ENCODE results near the gene ZNF641.
"Not testable (repeated sequence)": the region's sequence is repeated elsewhere in the genome, so short reads cannot be mapped to it uniquely, and the experiment has no call there.

Gene ZNF641

DNA sequence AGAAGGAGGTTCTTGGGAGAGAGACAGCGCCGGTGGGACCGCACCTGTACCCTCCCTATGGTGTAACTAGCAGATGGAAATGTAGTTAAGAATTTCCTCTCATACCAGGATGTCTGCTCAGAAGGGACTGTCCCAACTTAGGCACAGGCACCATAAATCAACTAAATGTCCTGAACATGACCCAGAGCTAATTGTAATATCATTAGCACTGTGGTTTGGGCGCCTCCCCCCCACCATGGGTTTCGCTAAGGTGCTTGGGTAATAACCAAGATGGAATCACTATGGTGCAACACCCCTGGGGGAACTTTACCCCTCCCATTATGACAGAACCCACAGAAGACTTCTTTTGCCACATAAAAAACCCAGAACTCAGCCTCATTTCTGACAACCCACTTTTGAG lies 15.9 kb downstream of the ZNF641 start:
- H3K27ac ChIP-seq = no peak overlapping the region
- TF ChIP-seq, protein P1, sequence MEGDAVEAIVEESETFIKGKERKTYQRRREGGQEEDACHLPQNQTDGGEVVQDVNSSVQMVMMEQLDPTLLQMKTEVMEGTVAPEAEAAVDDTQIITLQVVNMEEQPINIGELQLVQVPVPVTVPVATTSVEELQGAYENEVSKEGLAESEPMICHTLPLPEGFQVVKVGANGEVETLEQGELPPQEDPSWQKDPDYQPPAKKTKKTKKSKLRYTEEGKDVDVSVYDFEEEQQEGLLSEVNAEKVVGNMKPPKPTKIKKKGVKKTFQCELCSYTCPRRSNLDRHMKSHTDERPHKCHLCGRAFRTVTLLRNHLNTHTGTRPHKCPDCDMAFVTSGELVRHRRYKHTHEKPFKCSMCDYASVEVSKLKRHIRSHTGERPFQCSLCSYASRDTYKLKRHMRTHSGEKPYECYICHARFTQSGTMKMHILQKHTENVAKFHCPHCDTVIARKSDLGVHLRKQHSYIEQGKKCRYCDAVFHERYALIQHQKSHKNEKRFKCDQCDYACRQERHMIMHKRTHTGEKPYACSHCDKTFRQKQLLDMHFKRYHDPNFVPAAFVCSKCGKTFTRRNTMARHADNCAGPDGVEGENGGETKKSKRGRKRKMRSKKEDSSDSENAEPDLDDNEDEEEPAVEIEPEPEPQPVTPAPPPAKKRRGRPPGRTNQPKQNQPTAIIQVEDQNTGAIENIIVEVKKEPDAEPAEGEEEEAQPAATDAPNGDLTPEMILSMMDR (conservative IDR thresholded peaks at IDR 0.05) = no peak

DNA sequence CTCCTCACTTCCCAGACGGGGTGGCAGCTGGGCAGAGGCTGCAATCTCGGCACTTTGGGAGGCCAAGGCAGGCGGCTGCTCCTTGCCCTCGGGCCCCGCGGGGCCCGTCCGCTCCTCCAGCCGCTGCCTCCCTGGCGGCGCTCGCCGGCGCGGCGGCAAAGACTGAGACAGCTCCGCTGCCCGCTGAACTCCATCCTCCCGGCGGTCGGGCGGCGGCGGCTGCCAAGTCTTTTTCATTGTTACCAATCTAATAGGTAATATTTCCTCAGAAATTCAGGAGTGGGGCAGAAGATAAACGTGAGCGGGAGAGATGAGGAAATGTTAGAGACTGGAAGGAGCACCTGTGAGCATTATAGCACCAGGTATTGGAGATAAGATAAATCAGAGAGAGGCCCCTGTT lies 17.0 kb downstream of the ZNF641 start:
- H3K27ac ChIP-seq = not testable (repeated sequence)

- TF ChIP-seq, protein P1 (conservative IDR thresholded peaks at IDR 0.05) = no peak
- H3K27ac ChIP-seq = no peak overlapping the region
Observed at GRCh38 chr12:48331399-48331798, 19.3 kb downstream of the ZNF641 start.

DNA sequence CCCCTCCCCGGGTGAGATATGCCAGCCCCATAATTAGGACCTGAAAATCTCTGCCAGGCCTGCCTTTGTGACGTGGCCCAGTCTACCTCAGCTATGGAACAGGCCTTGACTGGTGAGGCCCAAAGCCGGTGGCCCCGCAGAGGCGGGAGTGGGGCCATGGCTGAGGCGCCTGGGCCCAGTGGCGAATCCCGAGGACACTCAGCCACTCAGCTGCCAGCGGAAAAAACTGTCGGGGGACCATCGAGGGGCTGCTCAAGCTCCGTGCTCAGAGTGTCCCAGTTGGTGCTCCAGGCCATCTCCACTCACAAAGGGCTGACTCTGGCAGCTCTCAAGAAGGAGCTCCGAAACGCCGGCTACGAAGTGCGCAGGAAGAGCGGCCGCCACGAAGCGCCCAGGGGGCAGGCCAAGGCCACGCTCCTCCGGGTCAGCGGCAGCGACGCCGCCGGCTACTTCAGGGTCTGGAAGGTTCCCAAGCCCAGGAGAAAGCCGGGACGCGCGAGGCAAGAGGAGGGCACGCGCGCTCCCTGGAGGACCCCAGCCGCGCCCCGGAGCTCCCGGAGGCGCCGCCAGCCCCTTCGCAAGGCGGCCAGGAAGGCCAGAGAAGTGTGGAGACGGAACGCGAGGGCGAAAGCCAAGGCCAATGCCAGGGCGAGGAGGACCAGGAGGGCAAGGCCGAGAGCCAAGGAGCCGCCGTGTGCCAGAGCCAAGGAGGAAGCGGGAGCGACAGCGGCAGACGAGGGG lies 21.4 kb downstream of the ZNF641 start:
- no peak overlapping the region for H3K27ac ChIP-seq
- TF ChIP-seq, protein P1 (conservative IDR thresholded peaks at IDR 0.05) = no peak

GRCh38 chr12:48316491-48316890 lies 34.2 kb downstream of the ZNF641 start:
- no peak overlapping the region for H3K27ac ChIP-seq
- TF ChIP-seq, protein P1 (conservative IDR thresholded peaks at IDR 0.05) = no peak

- TF ChIP-seq, protein P1 (conservative IDR thresholded peaks at IDR 0.05) = no peak
- H3K27ac ChIP-seq = no peak overlapping the region
Observed at GRCh38 chr12:48311313-48311712, 39.4 kb downstream of the ZNF641 start.

- TF ChIP-seq, protein P1 (conservative IDR thresholded peaks at IDR 0.05) = no peak
- no peak overlapping the region for H3K27ac ChIP-seq
Observed at GRCh38 chr12:48307269-48307668, 43.5 kb downstream of the ZNF641 start.

DNA sequence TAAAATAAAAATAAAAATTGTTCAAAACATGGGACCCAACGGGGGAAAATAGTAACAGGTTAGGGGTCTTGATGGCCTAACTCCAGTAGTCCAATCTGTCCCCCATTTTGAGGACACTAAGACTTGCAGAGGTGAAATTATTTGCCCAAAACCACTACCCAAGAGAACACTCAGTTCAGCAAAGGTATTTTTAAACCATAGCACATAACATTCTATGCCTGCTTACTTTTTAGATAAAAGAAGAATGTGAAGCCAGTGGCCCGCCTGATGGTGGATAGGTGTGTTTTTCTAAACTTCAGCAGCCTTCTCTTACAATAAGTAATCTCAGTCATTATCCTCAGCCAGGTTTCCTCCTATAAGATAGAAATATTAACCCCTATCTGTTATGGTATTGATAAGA lies 45.5 kb downstream of the ZNF641 start:
- H3K27ac ChIP-seq = no peak overlapping the region
- TF ChIP-seq, protein P1 (conservative IDR thresholded peaks at IDR 0.05) = no peak
